Activated CD8-positive, alpha-beta memory T cell treated with anti-CD3 and anti-CD28 coated beads for 36 hours (primary cell): ENCODE results near the gene TEX48. TPM values are rescaled to one million over a fixed set of nuclear protein-coding genes. Genes with fewer than 3 reads are reported as not detected.

Experiments
- CTCF ChIA-PET: fragments of 350-600 bp; sonication (Branson Sonifier 250); formaldehyde crosslinking; loops from one replicate; lab custom pipeline; 2021; ENCODE audit warnings: antibody characterized with exemption; lab: Charles Lee
- POLR2A ChIA-PET: fragments of 350-600 bp; sonication (Branson Sonifier 250); formaldehyde crosslinking; loops from one replicate; lab custom pipeline; 2021; ENCODE audit warnings: antibody characterized with exemption; lab: Charles Lee
- total RNA-seq, 2 experiments: library from RNA; stranded (reverse); gene quantifications; one replicate each; pipeline ENCODE4 v1.2.3, GENCODE V29; 2021

Gene TEX48
- total RNA-seq, 2 experiments from 2014 or later = 0.69 TPM; not detected in 1

- ChIA-PET POLR2A (interaction anchor here (0.7 kb wide), 1 partner anchor 327 kb away, joined by 4 read pairs; no protein-coding TSS in a partner anchor), CTCF (interaction anchor here (1.4 kb wide), 1 partner anchor 231 kb away, joined by 3 read pairs; no protein-coding TSS in a partner anchor)
Observed at GRCh38 chr9:114678795-114679194, 3.2 kb downstream of the TEX48 start.

GRCh38 chr9:114678130-114678529 lies 3.9 kb downstream of the TEX48 start:
- POLR2A ChIA-PET = interaction anchor here (0.7 kb wide), 1 partner anchor 327 kb away, joined by 4 read pairs; no protein-coding TSS in a partner anchor
- CTCF ChIA-PET = no interaction called here

DNA sequence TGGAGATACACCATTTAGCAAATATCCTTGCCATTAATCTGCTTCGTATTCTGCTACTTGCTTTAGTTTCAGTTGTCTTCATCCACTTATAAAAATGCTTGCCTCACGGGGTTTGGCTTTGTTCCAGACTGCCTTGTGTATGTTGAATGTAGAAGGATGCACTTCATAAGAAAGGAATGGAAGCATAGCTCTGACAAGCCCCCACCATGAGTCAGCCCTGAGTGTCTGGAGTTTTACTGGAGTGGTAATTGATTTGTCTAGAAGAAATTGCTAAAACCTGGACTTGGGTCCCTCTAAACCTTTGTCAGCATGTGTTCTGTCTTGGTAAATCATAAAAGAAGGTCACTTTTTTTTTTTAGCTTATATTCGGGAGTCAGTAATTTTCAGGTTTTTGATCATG lies 4.6 kb downstream of the TEX48 start:
- ChIA-PET CTCF (interaction anchor here (0.9 kb wide), 1 partner anchor 61 kb away, joined by 4 read pairs; no protein-coding TSS in a partner anchor), POLR2A (no interaction called here)

- CTCF ChIA-PET = interaction anchor here (0.6 to 0.9 kb wide), 2 partner anchors 61 to 338 kb away, joined by 3 to 4 read pairs; no protein-coding TSS in a partner anchor
- POLR2A ChIA-PET = no interaction called here
Observed at GRCh38 chr9:114676901-114677300, 5.1 kb downstream of the TEX48 start.

DNA sequence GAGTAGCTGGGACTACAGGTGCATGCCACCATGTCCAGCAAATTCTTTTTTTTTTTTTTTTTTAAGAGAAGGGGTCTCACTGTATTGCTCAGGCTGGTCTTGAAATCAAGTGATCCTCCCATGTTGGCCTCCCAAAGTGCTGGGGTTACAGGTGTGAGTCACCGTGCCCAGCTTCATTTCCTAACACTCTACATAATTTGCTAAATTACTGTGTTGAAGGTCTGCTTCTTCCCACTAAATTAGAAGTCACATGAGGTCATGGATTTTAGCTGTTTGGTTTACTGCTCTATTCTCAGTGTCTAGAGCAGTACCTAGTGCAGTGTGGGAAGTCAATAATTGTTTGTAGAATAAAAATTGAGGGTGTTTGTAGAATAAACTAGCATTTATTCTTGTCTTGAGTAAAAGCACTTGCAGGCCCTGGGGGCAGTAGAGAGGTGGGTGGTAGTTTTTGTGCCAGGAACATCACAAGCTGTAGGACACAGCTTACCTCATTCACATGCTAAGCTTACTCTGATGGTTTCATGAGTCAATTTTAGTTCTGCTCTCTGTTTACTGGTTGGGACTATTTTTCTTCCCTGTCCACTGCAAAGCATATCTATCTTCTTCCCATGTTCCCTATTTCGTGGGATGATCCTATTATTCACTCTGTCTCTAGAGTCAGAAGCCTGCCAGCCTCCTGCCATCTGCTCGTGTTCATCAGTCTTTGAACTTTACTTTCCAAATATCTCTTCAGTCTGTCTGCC lies 7.0 kb downstream of the TEX48 start:
- POLR2A ChIA-PET = no interaction called here

GRCh38 chr9:114674076-114674797 lies 7.8 kb downstream of the TEX48 start:
- ChIA-PET POLR2A (no interaction called here), CTCF (interaction anchor here (0.8 to 1.8 kb wide), 2 partner anchors 232 to 265 kb away, joined by 3 to 5 read pairs; no protein-coding TSS in a partner anchor)

More for the DNA sequence above, 7.0 kb downstream of the TEX48 start:
- CTCF ChIA-PET = interaction anchor here (0.8 to 1.8 kb wide), 2 partner anchors 22 to 232 kb away, joined by 3 to 5 read pairs; no protein-coding TSS in a partner anchor

DNA sequence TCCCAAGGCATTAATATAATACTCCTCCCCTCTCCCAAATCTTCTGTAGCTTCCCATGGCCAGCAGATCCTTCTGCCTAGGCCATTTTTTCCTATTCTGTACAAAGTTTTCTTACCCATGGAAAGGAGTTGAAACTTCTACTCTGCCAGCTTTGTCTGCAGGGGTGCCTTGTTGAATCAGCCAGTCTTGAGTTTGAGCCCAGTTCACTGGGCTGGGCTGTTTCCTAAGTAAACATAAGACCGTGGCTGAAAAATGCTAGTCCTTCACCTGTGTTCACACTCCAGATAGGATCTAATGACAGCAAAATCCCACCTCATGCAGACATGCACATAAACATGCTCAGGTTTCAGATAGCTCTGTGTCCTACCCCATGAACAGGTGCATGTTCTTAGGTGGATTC lies 10.4 kb downstream of the TEX48 start:
- ChIA-PET POLR2A (no interaction called here), CTCF (no interaction called here)

DNA sequence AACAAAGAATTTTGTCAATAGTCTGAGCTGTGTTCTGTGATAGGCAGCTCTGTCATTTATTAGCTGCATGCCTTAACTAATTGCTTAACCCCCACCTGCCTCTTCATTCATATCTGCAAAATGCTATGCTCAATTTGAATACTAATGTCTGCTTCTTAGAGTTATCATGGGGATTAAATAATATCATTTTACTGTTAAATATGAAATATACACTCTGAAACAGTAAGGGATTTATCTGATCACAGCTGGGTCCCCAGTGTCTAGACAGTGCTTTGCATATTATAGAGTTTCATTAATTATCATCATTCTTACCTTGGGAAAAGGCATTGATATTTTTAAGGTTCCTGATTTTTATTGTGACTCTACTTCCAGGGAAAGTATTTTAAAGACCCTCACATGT lies 12.0 kb downstream of the TEX48 start:
- ChIA-PET CTCF (interaction anchor here (1.4 kb wide), 1 partner anchor 11 kb away, joined by 4 read pairs; no protein-coding TSS in a partner anchor), POLR2A (no interaction called here)

DNA sequence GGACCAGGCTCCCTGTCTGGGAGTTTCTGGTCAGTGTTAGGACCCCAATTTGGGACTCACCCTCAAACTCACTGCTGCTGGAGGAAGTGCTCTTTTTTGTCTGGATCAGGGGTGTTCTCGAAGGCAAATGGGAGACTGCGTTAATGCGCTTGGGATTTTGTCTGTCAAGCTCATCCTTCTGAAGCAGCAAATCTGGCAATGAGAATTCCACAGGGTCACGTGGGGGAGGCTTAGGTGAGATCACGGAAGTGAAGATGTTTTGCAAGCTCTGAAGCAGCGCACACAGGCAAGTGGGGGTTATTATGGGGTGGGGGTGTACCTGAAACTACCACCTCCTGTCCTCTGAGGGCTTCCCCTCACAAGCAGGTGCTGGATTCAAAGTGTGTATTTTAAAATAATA lies 13.8 kb downstream of the TEX48 start:
- CTCF ChIA-PET = interaction anchor here (1.4 kb wide), 1 partner anchor 13 kb away, joined by 5 read pairs; no protein-coding TSS in a partner anchor
- POLR2A ChIA-PET = no interaction called here

GRCh38 chr9:114666851-114667250 lies 15.1 kb downstream of the TEX48 start:
- POLR2A ChIA-PET = no interaction called here
- CTCF ChIA-PET = interaction anchor here (0.6 to 1.1 kb wide), 3 partner anchors 14 to 85 kb away, joined by 3 read pairs; no protein-coding TSS in a partner anchor

GRCh38 chr9:114666401-114666800 lies 15.6 kb downstream of the TEX48 start:
- ChIA-PET POLR2A (no interaction called here), CTCF (interaction anchor here (0.6 to 1.1 kb wide), 4 partner anchors 13 to 261 kb away, joined by 3 read pairs; no protein-coding TSS in a partner anchor)

DNA sequence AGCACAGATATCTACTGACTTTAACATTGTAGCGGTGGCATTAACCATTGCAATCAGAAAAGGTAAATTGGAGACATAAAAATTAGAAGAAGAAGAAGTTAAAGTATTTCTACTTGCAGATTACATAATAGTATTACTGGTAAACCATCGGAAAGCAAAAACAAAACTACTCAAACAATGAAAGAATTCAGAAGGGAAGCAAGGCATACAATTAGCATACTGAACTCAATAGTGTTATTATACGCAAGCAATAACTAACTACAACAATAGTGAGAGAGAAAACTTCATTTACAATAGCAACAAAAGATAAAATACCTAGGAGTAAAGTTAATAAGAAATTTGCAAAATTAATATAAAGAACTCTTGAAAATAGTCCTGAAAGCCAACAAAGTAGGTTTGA lies 17.8 kb downstream of the TEX48 start:
- CTCF ChIA-PET = interaction anchor here (1.6 kb wide), 1 partner anchor 17 kb away, joined by 3 read pairs; no protein-coding TSS in a partner anchor
- POLR2A ChIA-PET = no interaction called here

DNA sequence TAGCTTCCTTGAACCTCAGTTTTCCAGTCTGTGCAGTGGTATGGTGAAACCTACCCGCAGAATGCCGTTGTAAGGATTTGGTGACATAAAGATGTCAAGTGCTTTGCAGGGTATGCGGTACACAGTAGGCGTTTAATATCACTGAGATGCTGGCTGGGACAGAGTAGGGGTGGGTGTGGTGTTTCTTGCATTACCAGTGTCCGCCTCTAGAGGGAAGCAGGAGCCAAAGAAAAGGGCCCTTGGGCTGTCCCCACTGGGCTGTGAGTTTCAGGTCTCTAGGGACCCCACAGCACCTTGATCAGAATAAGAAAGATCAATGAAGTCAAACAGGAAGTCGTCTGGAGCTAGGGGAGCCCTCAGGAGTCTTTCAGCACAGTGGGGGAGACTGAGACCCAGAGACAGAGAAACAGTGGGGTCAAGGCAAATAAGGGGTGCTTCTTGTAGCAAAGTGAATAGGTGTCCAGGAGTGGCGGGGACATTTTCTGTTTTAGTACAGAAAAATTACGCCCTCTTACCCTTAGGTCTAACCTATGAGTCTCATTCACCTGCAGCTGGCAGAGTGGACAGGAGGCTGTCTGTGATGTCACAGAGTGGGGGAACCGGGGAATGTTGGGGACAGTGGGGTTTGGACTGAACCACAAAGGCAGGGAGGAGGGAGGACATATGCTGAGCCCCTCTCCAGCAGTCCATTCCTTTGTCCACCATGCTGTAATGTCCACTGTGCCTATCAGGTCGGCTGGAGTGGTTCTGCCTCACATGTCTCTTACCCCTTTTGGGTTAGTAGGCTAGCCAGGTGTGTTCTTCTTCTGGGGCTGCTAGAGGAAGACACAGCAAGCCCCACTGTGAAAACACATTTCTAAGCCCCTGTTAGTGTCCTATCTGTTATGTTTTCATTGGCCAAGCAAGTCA lies 19.7 kb downstream of the TEX48 start:
- ChIA-PET CTCF (interaction anchor here (0.7 to 2.2 kb wide), 6 partner anchors 9 to 257 kb away, joined by 3 to 12 read pairs (median 6); no protein-coding TSS in a partner anchor), POLR2A (no interaction called here)

- ChIA-PET CTCF (interaction anchor here (1.0 kb wide), 1 partner anchor 252 kb away, joined by 4 read pairs; no protein-coding TSS in a partner anchor), POLR2A (no interaction called here)
Observed at GRCh38 chr9:114657705-114658104, 24.3 kb downstream of the TEX48 start, which contains the start of gene TEX53. TSS of gene TEX53 (minus strand) at chr9:114657805. CDS start at chr9:114657774, 31 bp downstream.

GRCh38 chr9:114656301-114656700 lies 25.7 kb downstream of the TEX48 start:
- POLR2A ChIA-PET = interaction anchor here (0.6 kb wide), 1 partner anchor 62 kb away, joined by 3 read pairs; no protein-coding TSS in a partner anchor
- CTCF ChIA-PET = interaction anchor here (0.7 to 5.2 kb wide), 2 partner anchors 251 to 358 kb away, joined by 3 to 90 read pairs; no protein-coding TSS in a partner anchor

DNA sequence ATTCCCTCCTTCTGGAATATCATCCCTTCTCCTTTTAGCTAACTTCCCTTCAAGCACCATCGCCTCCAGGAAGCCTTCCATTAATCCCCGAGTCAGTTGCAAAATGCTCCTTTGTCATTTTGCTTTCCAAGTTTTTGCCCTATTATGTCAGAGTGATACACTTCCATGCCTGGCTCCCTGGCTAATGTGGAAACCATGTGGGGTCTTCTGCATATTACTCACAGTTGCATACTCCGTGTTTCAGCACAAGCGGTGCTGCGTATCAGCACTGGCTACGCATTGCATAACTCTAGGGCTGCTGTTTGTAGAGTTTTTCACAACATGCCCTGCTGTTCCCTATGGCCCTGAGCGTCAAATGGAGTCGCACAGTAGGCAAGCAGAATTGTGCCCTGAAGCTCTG lies 26.3 kb downstream of the TEX48 start:
- CTCF ChIA-PET = interaction anchor here (5.2 kb wide), 1 partner anchor 250 kb away, joined by 90 read pairs; no protein-coding TSS in a partner anchor
- POLR2A ChIA-PET = no interaction called here

- CTCF ChIA-PET = interaction anchor here (0.6 to 5.2 kb wide), 26 partner anchors 9 to 314 kb away, joined by 3 to 90 read pairs (median 3); partner anchors contain the start of gene ATP6V1G1
Observed at GRCh38 chr9:114653556-114654159, 28.3 kb downstream of the TEX48 start.

More at GRCh38 chr9:114653556-114654159, 28.3 kb downstream of the TEX48 start:
- POLR2A ChIA-PET = interaction anchor here (0.5 to 1.3 kb wide), 3 partner anchors 42 to 261 kb away, joined by 3 to 4 read pairs (median 3); no protein-coding TSS in a partner anchor
